Naive thymus-derived CD4-positive, alpha-beta T cell (primary cell): ENCODE data around the gene AFF4. TPM values are rescaled to one million over a fixed set of nuclear protein-coding genes. Genes with fewer than 3 reads are reported as not detected.

Experiments
- ATAC-seq: fragments of 150-1000 bp; cut with Tn5 transposase; 2 replicates; pipeline ENCODE4 v1.10.0; 2021; ENCODE audit warnings: mild to moderate bottlenecking, moderate library complexity
- CTCF ChIA-PET: fragments of 350-600 bp; sonication (Branson Sonifier 250); formaldehyde crosslinking; loops from one replicate; lab custom pipeline; 2021; ENCODE audit warnings: antibody characterized with exemption; lab: Charles Lee
- POLR2A ChIA-PET: fragments of 350-600 bp; sonication (Branson Sonifier 250); formaldehyde crosslinking; loops from one replicate; lab custom pipeline; 2021; ENCODE audit warnings: antibody characterized with exemption, inconsistent platforms; lab: Charles Lee
- DNase-seq, 9 donors: peaks; one replicate each; pipeline versions ENCODE4 v3.0.0 to v3.0.0-alpha.2; 2020 to 2022; ENCODE audit warnings: mixed read lengths in 1 of 9
- H3K27ac ChIP-seq: one replicate; pipeline ENCODE4 v1.7.0; 2013; ENCODE audit warnings: mild to moderate bottlenecking, low read depth, low read length, moderate library complexity
- H3K27me3 ChIP-seq, 2 donors: one replicate each; pipeline ENCODE4 v1.7.0; 2013; ENCODE audit warnings: low read length in 2 of 2, mild to moderate bottlenecking in 2 of 2, moderate library complexity in 2 of 2; ENCODE audit not compliant: control insufficient read depth in 2 of 2, insufficient read depth in 2 of 2
- H3K36me3 ChIP-seq, 3 experiments: 1 replicate in 2 of 3; 2 replicates in 1 of 3; pipeline ENCODE4 v1.7.0; 2013; ENCODE audit warnings: low read length in 3 of 3, mild to moderate bottlenecking in 3 of 3, moderate library complexity in 1 of 3; ENCODE audit not compliant: insufficient read depth in 3 of 3, control insufficient read depth in 2 of 3
- H3K4me1 ChIP-seq, 2 donors: one replicate each; pipeline ENCODE4 v1.7.0; 2013; ENCODE audit warnings: low read length in 2 of 2, mild to moderate bottlenecking in 2 of 2, moderate library complexity in 1 of 2; ENCODE audit not compliant: control insufficient read depth in 2 of 2, insufficient read depth in 2 of 2
- H3K4me3 ChIP-seq: 2 replicates; pipeline ENCODE4 v1.7.0; 2013; ENCODE audit warnings: mild to moderate bottlenecking, low read length
- H3K9me3 ChIP-seq, 3 experiments: 1 replicate in 2 of 3; 2 replicates in 1 of 3; pipeline ENCODE4 v1.7.0; 2013; ENCODE audit warnings: low read length in 3 of 3; ENCODE audit not compliant: control insufficient read depth in 2 of 3
- H3K27ac Mint-ChIP-seq, 9 donors: one replicate each; pipeline ENCODE4 v1.8.0; 2020 to 2022; ENCODE audit warnings: mixed read lengths in 9 of 9, mild to moderate bottlenecking in 8 of 9, moderate library complexity in 5 of 9, inconsistent platforms in 2 of 9
- H3K27me3 Mint-ChIP-seq, 5 donors: one replicate each; pipeline ENCODE4 v1.8.0; 2021 to 2022; ENCODE audit warnings: mixed read lengths in 5 of 5, mild to moderate bottlenecking in 1 of 5
- H3K36me3 Mint-ChIP-seq, 5 donors: one replicate each; pipeline ENCODE4 v1.8.0; 2020 to 2022; ENCODE audit warnings: mixed read lengths in 5 of 5, mild to moderate bottlenecking in 3 of 5, inconsistent platforms in 1 of 5
- H3K4me1 Mint-ChIP-seq, 7 donors: one replicate each; pipeline ENCODE4 v1.8.0; 2020 to 2022; ENCODE audit warnings: mixed read lengths in 7 of 7, mild to moderate bottlenecking in 3 of 7, inconsistent platforms in 1 of 7
- H3K4me3 Mint-ChIP-seq, 10 donors: one replicate each; pipeline ENCODE4 v1.8.0; 2020 to 2022; ENCODE audit warnings: mild to moderate bottlenecking in 10 of 10, mixed read lengths in 10 of 10, moderate library complexity in 6 of 10, inconsistent platforms in 2 of 10
- H3K9me3 Mint-ChIP-seq, 11 donors: one replicate each; pipeline ENCODE4 v1.8.0; 2020 to 2022; ENCODE audit warnings: mixed read lengths in 11 of 11, mild to moderate bottlenecking in 4 of 11, inconsistent platforms in 1 of 11, moderate library complexity in 1 of 11
- intact Hi-C, 2 donors: fragments of 100-400 bp; cut with micrococcal nuclease; formaldehyde crosslinking; loops; one replicate each; pipeline ENCODE4 v1.15.1; 2023
- polyA plus RNA-seq, 2 donors: library from polyadenylated mRNA; unstranded; fragments of 300-500 nt; fragmentation: Illumina TruSeq; gene quantifications; one replicate each; pipeline ENCODE4 v1.2.3, GENCODE V29; 2021
- total RNA-seq, 6 experiments: library from RNA in 5 of 6; stranded (reverse) in 5 of 6; gene quantifications; 1 replicate in 5 of 6; 2 replicates in 1 of 6; pipeline ENCODE4 v1.2.3 and lab custom pipeline; 2021 to 2026

AFF4 gene
- total and polyA plus RNA-seq, 7 experiments from 2014 or later: 25.3 to 82.3 (median 63.3) TPM

DNA sequence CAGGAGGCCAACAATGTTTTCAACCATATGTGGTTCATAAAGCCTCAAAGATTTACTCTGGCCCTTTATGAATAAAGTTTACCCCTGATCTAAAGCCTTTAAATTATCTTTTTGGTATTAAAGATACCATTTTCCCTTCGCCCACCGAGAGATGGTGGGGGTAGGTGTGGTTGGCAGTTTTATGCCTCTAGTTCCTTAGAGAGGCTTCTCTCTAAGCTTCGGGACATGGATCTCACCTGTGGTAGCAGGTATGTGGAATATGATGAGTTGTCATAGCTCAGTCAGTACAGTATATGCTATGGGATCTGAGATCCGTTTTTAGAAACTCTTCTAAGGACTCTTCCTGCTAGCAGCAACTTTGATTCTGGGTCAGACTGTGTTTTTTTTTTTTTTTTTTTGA lies 94.7 kb downstream of the AFF4 start:
- H3K36me3 Mint-ChIP-seq: peaks cover 0 to 11% (median 3%) of the 10 kb centered on the region in 5 donors
- POLR2A ChIA-PET: interaction anchor here (0.7 to 3.3 kb wide), 3 partner anchors 8 to 183 kb away, joined by 3 to 19 read pairs (median 3); partner anchors contain the start of gene HSPA4
- Histone ChIP-seq H3K9me3 (no peaks in the 10 kb centered on the region), H3K36me3 (peaks cover 0 to 23% (median 0%) of the 10 kb centered on the region in 3 experiments), H3K27me3 (no peaks in the 10 kb centered on the region), H3K4me3 (no peak overlapping the region), H3K4me1 (peaks cover 7 to 12% of the 10 kb centered on the region in 2 donors), H3K27ac (peak overlapping the region; percentile 96)
- DNase-seq: no peak
- peaks cover 0 to 2% (median 0%) of the 10 kb centered on the region in 11 donors for H3K9me3 Mint-ChIP-seq
- intact Hi-C loops: loop anchor here (5.0 kb wide), 5 partner anchors 36 to 1071 kb away; partner anchors contain the start of genes FNIP1 (in 1 of the 2), KIF3A (in 1 of the 2), RAD50 (in 1 of the 2) and SHROOM1 (in 1 of the 2)
- ATAC-seq: no peak
- CTCF ChIA-PET: no interaction called here
- H3K4me1 Mint-ChIP-seq: peaks cover 11 to 36% (median 27%) of the 10 kb centered on the region in 7 donors
- peak overlapping the region; percentile 58 to 100 (median 86) for H3K27ac Mint-ChIP-seq
- peak overlapping the region in 8 of 10 donors; percentile 21 to 100 (median 56) for H3K4me3 Mint-ChIP-seq
- peaks cover 0 to 1% (median 0%) of the 10 kb centered on the region in 5 donors for H3K27me3 Mint-ChIP-seq

DNA sequence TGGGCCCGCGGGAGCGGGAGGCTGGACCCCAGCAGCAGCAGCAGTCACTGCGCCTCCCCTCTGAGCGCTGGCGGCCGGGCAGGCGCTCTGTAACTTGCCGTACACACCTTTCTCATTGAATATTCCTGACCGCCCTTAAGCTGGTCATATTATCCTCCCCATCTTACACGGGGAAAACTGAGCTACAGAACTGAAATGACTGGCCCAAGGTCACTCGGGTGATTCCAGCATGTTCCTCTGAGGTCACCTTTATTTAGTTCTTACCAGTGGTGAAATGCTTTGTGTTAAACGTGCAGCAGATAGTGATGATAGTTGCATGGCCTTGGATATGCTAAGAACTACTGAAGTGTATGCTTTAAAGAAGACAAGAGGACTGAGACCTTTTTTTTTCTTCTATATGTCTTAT lies 96.4 kb downstream of the AFF4 start:
- Histone ChIP-seq H3K27ac (peak overlapping the region; percentile 96), H3K27me3 (no peaks in the 10 kb centered on the region), H3K9me3 (no peaks in the 10 kb centered on the region), H3K36me3 (peaks cover 0 to 19% (median 0%) of the 10 kb centered on the region in 3 experiments), H3K4me1 (peaks cover 7 to 12% of the 10 kb centered on the region in 2 donors), H3K4me3 (peak overlapping the region; percentile 98)
- peaks cover 11 to 36% (median 27%) of the 10 kb centered on the region in 7 donors for H3K4me1 Mint-ChIP-seq
- peaks cover 0 to 6% (median 0%) of the 10 kb centered on the region in 5 donors for H3K27me3 Mint-ChIP-seq
- no peak for DNase-seq
- H3K36me3 Mint-ChIP-seq: peaks cover 0 to 11% (median 3%) of the 10 kb centered on the region in 5 donors
- ChIA-PET POLR2A (interaction anchor here (0.6 to 3.3 kb wide), 9 partner anchors 10 to 500 kb away, joined by 3 to 19 read pairs (median 4); partner anchors contain the start of genes AFF4 and HSPA4), CTCF (interaction anchor here (0.9 to 1.6 kb wide), 2 partner anchors 12 to 16 kb away, joined by 3 read pairs; no protein-coding TSS in a partner anchor)
- peak overlapping the region; percentile 97 to 100 (median 100) for H3K27ac Mint-ChIP-seq
- no peak for ATAC-seq
- peak overlapping the region; percentile 98 to 100 (median 100) for H3K4me3 Mint-ChIP-seq
- peaks cover 0 to 2% (median 0%) of the 10 kb centered on the region in 11 donors for H3K9me3 Mint-ChIP-seq
- intact Hi-C loops: loop anchor here (2.0 to 5.0 kb wide), 9 partner anchors 35 to 1892 kb away; partner anchors contain the start of genes SHROOM1 (in 2 of the 2), DDX46 (in 1 of the 2), FNIP1 (in 1 of the 2) and IRF1 (in 1 of the 2)

- no peaks in the 10 kb centered on the region for H3K9me3 ChIP-seq
- H3K4me3 ChIP-seq: peak within 1 kb of the TSS; percentile 98
- Mint-ChIP-seq H3K9me3 (peaks cover 0 to 2% (median 0%) of the 10 kb centered on the region in 11 donors), H3K4me3 (peak within 1 kb of the TSS; percentile 98 to 100 (median 100)), H3K27me3 (peaks cover 0 to 8% (median 0%) of the 10 kb centered on the region in 5 donors), H3K4me1 (peaks cover 11 to 36% (median 27%) of the 10 kb centered on the region in 7 donors), H3K36me3 (peaks cover 0 to 11% (median 3%) of the 10 kb centered on the region in 5 donors), H3K27ac (peak within 1 kb of the TSS; percentile 97 to 100 (median 100))
- intact Hi-C loops: loop anchor here (1.0 to 5.0 kb wide), 16 partner anchors 34 to 1892 kb away; partner anchors contain the start of genes AFF4 (in 2 of the 2), KIF3A (in 2 of the 2), RAD50 (in 2 of the 2) and SHROOM1 (in 2 of the 2)
- no peaks in the 10 kb centered on the region for H3K27me3 ChIP-seq
- H3K4me1 ChIP-seq: peaks cover 7 to 12% of the 10 kb centered on the region in 2 donors
- H3K36me3 ChIP-seq: peaks cover 0 to 19% (median 0%) of the 10 kb centered on the region in 3 experiments
- ChIA-PET POLR2A (interaction anchor here (0.6 to 3.3 kb wide), 10 partner anchors 9 to 410 kb away, joined by 3 to 19 read pairs (median 4); partner anchors contain the start of genes AFF4 and HSPA4), CTCF (no interaction called here)
- peak; percentile 99 for ATAC-seq
- DNase-seq: peak; percentile 72 to 97 (median 93)
- H3K27ac ChIP-seq: peak within 1 kb of the TSS; percentile 96
Measured at GRCh38 chr5:132866342-132867045, 96.9 kb downstream of the AFF4 start, which contains the start of the genes GDF9 and UQCRQ. TSS of gene GDF9 (minus strand) at chr5:132866469. CDS start at chr5:132864533, 1,936 bp downstream. TSS of gene UQCRQ (plus strand) at chr5:132866642. CDS start at chr5:132866882, 240 bp downstream.

GRCh38 chr5:132865668-132866341 lies 97.6 kb downstream of the AFF4 start:
- ATAC-seq (peak; percentile 23), DNase-seq (peak in 1 of 9 donors; percentile 4)
- peaks cover 0 to 14% (median 0%) of the 10 kb centered on the region in 3 experiments for H3K36me3 ChIP-seq
- peak overlapping the region; percentile 97 to 100 (median 100) for H3K27ac Mint-ChIP-seq
- H3K4me1 ChIP-seq: peaks cover 7 to 12% of the 10 kb centered on the region in 2 donors
- peaks cover 11 to 36% (median 27%) of the 10 kb centered on the region in 7 donors for H3K4me1 Mint-ChIP-seq
- H3K27ac ChIP-seq: peak overlapping the region; percentile 96
- no peaks in the 10 kb centered on the region for H3K9me3 ChIP-seq
- H3K27me3 Mint-ChIP-seq: peaks cover 0 to 11% (median 0%) of the 10 kb centered on the region in 5 donors
- H3K27me3 ChIP-seq: no peaks in the 10 kb centered on the region
- H3K4me3 ChIP-seq: peak overlapping the region; percentile 98
- peaks cover 0 to 11% (median 3%) of the 10 kb centered on the region in 5 donors for H3K36me3 Mint-ChIP-seq
- H3K9me3 Mint-ChIP-seq: peaks cover 0 to 2% (median 0%) of the 10 kb centered on the region in 11 donors
- peak overlapping the region; percentile 98 to 100 (median 100) for H3K4me3 Mint-ChIP-seq
- intact Hi-C loops: loop anchor here (1.0 to 5.0 kb wide), 16 partner anchors 34 to 1893 kb away; partner anchors contain the start of genes AFF4 (in 2 of the 2), KIF3A (in 2 of the 2), RAD50 (in 2 of the 2) and SHROOM1 (in 2 of the 2)
- CTCF ChIA-PET: interaction anchor here (0.6 kb wide), 1 partner anchor 34 kb away, joined by 3 read pairs; no protein-coding TSS in a partner anchor
- POLR2A ChIA-PET: interaction anchor here (0.6 to 3.3 kb wide), 8 partner anchors 9 to 186 kb away, joined by 3 to 19 read pairs (median 4); partner anchors contain the start of genes AFF4 and HSPA4

DNA sequence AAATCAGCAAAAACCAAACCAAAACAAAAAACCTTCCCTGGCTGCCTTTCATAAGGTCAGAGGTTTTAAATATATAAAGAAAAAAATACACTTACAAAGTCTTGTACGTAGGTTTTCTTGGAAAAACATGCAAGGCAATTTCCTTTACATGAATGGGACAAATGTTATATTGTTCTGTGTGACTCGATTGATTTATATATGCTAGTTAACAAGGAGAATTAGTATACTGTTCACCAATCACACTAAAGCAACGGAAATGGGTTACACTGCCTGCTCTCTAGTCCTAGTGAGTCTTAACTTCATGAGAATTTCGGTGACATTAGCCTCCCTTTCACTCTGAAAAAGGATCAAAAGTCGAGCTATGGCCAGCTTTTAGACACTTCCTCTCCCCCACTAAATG lies 102.7 kb downstream of the AFF4 start:
- H3K36me3 Mint-ChIP-seq: no peaks in the 10 kb centered on the region
- H3K27ac Mint-ChIP-seq: no peak overlapping the region
- H3K4me1 Mint-ChIP-seq: peaks cover 0 to 7% (median 6%) of the 10 kb centered on the region in 7 donors
- H3K9me3 Mint-ChIP-seq: peaks cover 0 to 2% (median 0%) of the 10 kb centered on the region in 11 donors
- Histone ChIP-seq H3K9me3 (no peaks in the 10 kb centered on the region), H3K4me1 (peaks cover 4 to 5% of the 10 kb centered on the region in 2 donors), H3K27ac (no peak overlapping the region), H3K36me3 (no peaks in the 10 kb centered on the region), H3K27me3 (no peaks in the 10 kb centered on the region), H3K4me3 (no peak overlapping the region)
- no peak overlapping the region for H3K4me3 Mint-ChIP-seq
- intact Hi-C loops: no loop called here
- CTCF ChIA-PET: no interaction called here
- no peak for ATAC-seq
- POLR2A ChIA-PET: interaction anchor here (0.7 kb wide), 1 partner anchor 83 kb away, joined by 3 read pairs; no protein-coding TSS in a partner anchor
- DNase-seq: no peak
- peaks cover 0 to 14% (median 5%) of the 10 kb centered on the region in 5 donors for H3K27me3 Mint-ChIP-seq
